DLD1 (cell line): ENCODE data around the gene RAD51B.

Experiments used
- in situ Hi-C: cut with HindIII; loops from 2 replicates; pipeline ENCODE4 v1.10.0; 2017; ENCODE audit warnings: low sequenced_read_pairs

RAD51B gene

DNA sequence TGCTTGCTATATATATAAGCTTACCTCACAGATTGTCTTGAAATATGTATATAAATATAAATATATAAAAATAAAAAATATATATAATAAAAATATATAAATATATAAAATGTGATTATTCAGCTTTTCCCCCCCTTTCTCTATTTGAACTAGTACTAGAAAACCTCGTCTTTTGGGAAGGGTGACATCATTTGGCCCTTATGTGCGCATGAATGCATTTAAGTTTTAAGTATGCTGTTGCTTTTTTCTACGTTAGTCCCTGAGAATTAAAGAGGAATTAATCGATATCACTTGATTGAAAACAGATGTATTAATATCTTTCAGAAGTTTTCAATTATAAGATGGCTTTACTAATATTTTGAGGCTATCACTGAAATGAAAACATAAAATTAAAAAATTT, 69.9 kb downstream of the RAD51B start:
- in situ Hi-C loops, result no loop called here

GRCh38 chr14:67892466-67893100, 73.0 kb downstream of the RAD51B start:
- in situ Hi-C loops, result no loop called here

DNA sequence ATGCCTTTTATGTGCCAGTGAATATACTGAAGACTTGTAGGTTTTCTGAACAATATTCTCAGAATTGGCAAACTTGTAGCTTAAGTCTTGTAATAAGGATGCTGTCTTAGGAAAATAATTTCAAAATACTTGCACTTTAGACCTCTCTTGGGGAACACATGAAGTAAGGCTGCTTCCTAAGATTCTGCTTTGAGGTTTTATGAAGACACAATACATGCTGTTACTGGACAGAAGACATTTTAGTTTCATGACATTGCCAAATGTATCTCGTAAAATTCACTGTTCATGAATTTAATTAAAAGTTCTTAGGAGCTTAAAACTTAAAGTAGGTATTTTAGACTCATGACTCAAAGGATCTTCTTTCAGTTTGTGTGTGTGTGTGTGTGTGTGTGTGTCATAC, 80.7 kb downstream of the RAD51B start:
- in situ Hi-C loops, result no loop called here

DNA sequence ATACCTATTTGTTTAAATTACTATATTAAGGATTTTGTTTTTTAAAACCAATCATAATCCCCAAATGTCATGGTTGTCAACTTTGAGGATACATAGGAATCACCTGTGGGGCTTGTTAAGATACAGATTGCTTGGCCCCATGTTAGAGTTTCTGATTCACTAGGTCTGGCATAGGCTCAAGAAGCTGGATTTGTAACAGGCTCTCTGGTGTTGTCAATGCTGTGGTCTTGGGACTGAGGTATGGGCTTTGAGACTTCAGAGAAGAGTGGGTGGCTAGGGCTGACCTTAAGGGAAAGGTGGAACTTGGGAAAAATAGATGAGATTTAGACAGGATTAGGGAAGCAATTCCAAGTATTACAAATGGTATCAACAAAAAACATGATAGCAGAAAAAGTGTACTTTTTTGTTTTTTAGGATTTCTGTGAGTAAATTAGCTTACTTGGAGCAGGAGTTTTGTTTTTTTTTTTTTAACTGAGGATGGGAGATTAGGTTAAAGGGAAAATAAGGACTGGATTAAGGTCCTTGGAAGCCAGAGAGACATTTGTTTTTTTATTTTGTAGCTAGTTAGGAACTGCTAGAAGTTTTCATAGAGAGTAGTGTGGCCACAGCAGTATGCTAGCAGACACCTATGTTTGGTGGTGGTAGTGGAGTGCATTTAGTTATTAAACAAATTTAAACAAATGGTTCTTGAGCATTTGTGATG, 88.6 kb downstream of the RAD51B start:
- in situ Hi-C loops, result no loop called here

- in situ Hi-C loops, result no loop called here
Measured at GRCh38 chr14:67911562-67911961, 92.0 kb downstream of the RAD51B start.

DNA sequence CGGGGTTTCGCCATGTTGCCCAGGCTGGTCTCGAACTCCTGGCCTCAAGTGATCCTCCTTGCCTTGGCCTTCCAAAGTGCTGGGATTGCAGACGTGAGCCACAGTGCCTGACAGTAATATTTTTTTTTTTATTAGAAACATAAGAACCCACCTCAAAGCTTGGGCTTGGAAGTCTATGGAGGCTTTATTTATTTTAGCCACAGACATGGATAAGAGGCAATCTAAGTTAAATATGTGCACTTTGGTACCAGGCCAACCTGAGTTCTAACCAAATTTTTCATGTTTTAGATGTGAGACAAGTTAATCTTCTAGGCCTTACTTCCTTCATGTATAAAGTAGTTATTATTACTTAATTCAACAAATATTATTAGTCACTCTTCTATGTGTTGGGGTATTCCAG, 96.9 kb downstream of the RAD51B start:
- in situ Hi-C loops, result no loop called here

GRCh38 chr14:67917006-67917405, 97.4 kb downstream of the RAD51B start:
- in situ Hi-C loops, result no loop called here

GRCh38 chr14:67918838-67919237, 99.3 kb downstream of the RAD51B start:
- in situ Hi-C loops, result no loop called here

DNA sequence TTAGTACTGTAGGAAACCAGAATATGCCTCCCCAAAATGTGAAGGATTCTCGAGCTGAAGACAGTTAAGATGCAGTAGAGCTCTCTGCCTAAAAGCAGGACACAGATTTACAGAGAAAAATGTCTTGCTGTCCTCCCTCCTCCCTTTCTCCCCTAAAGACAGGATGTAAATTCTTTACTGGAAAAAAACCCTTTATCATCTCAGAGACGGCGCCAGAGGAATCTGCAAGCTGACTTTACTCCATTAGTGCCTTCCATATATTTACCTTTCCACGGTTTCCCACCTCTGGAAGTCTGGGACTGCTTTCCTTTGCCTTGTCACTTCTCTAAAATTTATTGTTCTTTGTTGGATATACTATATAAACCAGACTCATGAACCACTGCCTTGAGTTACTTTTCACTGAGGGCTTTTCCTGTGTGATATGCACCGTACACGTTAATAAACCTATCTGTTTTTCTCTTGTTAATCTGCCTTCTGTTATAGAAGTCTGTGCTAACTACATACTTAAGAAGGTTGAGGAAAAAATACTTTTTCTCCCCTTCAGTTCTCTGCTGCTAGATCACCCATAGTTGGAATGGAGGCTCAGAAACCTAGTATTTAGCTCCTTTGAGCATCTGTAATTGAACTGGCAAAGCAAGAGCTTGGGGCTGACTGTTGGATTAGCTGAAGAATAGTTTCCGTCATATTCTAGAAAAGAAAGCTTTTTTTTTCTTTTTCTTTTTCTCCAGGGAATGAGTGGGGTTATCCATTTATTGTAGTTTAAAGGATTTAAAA, 99.9 kb downstream of the RAD51B start:
- in situ Hi-C loops, result no loop called here

DNA sequence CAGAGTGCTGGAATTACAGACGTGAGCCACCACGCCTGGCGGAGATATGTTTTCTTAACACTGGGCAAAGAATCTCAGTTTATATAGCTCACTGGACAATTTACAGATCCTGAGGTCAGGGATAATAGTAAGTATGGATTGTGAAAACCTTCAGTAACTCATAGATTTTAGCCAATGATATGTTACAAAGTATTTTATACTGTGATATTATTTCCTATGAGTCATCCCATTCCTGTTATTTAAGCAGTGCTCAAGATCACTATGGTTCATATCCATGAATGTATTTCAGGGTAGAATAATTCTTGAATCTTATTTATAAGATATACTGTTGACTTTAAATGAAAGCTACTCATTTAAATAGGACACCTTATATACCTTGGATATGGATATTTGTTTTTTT, 107.2 kb downstream of the RAD51B start:
- in situ Hi-C loops, result loop anchor here (25.0 kb wide), 1 partner anchor 885 kb away; no protein-coding TSS in a partner anchor

DNA sequence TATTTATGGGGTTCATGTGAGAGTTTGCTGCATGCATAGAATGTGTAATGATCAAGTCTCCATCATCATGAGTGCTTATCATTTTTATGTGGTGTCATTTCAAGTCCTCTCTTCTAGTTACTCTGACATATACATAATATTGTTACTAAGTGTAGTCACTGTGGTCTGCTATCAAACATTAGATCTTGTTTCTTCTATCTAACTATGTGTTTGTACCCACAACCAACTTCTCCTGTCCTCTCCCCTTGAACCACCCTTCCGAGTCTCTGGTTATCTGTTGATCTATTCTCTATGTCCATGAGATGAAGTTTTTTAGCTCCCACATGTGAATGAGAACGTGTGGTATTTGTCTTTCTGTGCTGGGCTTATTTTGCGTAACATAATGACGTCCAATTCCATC, 107.7 kb downstream of the RAD51B start:
- in situ Hi-C loops, result loop anchor here (25.0 kb wide), 1 partner anchor 885 kb away; no protein-coding TSS in a partner anchor

DNA sequence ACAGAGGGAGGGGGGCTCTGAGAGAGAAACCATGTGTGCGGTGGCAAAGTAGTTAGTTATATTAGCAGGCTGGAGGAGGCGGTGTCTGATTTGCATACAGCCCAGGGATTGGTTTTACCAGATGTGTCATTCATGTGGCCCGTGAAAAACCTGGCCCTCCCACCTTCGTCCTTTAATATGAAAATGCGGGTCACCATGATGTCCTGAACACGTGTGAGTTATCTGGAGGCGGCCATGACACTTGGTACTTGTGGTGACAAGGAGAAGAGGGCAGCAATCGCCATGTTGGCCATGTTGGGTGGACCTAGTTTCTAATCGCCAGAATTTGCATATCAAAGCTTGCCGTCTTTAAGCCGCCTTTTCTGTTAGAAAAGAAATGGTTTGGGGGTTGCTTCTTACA, 108.8 kb downstream of the RAD51B start:
- in situ Hi-C loops, result loop anchor here (25.0 kb wide), 1 partner anchor 884 kb away; no protein-coding TSS in a partner anchor

- in situ Hi-C loops, result loop anchor here (25.0 kb wide), 1 partner anchor 880 kb away; no protein-coding TSS in a partner anchor
Measured at GRCh38 chr14:67932708-67933246, 113.2 kb downstream of the RAD51B start.

DNA sequence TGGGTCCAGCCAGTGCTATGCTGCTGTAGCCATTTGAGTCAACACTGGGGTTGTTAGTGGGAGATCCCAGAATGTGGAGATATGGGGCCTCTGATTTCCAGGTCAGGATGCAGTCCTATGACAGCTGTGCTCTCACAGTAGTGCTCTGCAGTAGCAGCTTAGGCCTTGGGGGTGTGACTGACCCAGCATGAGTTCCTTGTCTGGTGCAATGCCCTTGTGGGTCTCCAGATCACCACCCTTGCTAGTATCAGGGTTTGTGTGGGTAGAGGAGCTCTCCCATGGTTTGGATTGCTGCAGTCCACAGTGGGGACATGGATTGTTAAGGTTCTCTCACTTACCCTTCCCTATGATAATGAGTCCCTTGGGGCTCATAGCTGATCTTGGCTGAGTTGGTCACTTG, 113.7 kb downstream of the RAD51B start:
- in situ Hi-C loops, result loop anchor here (25.0 kb wide), 1 partner anchor 879 kb away; no protein-coding TSS in a partner anchor

DNA sequence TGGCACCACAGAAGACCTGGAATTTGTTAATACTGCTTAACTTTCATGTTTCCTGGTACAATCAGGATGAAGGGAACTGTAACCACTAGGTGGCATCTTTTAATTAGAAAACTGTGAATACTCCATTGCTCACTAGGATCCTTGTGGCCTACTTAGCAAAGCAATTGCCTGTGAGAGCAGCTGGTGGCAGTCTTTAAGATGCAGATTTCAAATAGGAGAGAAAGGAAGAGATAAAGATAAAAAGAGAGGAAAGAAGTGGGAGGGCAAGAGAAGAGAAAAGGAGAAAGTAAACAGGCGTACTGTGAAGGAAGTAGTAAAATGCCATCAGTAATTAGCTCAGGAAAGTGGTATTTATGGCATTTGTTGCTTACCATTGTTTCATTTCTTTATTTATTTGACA, 114.5 kb downstream of the RAD51B start:
- in situ Hi-C loops, result loop anchor here (25.0 kb wide), 1 partner anchor 878 kb away; no protein-coding TSS in a partner anchor

DNA sequence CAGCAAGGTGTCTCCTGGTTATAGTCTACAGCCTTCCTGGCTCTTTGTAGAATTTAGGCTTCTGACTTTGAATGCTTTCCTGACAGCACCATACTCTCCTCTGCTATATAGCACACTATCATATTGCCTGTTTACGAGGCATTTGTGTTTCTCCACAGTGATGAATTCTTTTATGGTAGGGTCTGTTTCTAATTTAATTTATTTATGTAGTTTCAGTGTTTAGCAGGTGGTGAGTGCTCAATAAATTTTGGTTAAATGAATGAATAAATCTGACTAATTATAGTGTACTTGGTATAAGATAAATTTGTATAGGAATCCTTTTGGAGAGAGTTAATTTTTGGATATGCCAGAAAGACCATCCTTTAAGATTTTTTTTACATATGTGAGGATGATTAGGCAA, 115.3 kb downstream of the RAD51B start:
- in situ Hi-C loops, result loop anchor here (25.0 kb wide), 1 partner anchor 877 kb away; no protein-coding TSS in a partner anchor

GRCh38 chr14:67935371-67935770, 115.8 kb downstream of the RAD51B start:
- in situ Hi-C loops, result loop anchor here (25.0 kb wide), 1 partner anchor 877 kb away; no protein-coding TSS in a partner anchor

DNA sequence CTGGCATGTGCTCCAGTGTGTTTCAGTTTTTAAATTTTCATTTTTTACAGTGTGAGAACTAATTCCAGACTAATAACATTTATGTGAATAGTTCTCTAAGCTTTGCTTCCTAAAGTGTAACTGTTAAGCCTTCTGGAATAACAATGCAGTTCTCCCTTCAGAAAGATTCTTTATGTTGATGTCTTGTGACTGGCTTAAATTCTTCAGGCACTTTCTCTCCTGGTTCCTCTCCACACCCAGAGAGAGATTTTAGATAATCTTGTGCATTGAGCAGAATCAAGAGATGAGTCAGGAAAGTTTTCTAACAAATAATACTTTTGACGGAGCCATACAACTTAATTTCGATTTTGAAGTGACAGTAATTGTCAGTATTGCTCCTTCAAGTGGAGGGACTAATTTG, 118.5 kb downstream of the RAD51B start:
- in situ Hi-C loops, result loop anchor here (25.0 kb wide), 1 partner anchor 874 kb away; no protein-coding TSS in a partner anchor

DNA sequence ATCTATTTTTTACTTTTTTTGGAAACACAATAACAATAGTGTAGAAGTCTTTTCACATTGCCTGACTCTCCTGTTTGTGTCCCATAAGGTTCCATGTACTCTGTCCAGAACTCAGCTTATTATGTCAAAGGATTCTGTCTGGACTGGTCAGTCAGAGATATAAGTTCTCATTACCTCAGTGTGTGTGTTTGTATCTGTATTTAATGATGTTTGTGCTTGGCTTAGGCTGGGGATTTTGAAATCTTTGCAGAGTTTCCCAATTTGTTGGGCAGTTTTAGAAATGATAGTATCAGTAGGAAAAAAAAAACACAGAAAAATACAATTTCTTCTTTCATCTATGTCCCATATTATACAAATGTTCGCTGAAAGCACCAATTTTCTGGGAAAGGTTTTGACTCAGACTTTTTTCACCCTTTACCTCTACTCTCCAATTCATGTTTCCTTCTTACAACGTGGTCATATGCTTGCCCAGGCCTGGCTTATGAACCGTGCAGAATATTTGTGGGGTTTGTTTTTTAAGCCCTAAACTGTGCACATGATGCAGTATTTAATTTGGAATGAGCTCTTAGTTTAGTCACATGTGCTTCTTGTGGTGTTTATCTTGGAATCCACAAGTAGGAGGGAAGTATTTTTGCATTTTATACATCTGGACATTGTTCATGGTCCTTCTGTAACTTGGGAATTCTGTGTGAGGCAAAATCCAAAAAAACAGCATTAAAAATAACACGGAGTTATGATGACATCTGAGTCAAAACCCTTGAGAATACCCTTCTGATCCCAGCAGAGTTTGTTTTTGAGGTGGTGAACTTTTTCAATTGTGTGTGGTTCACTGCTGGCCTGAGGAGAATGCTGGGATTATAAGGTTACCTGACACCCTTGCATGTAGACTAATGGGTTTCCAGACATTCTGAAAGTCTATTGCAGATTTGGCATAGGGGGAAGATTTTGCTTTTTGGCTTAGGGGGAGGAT, 121.2 kb downstream of the RAD51B start:
- in situ Hi-C loops, result loop anchor here (25.0 kb wide), 1 partner anchor 872 kb away; no protein-coding TSS in a partner anchor
